ENCODE data around the gene EIF3D. TPM values are rescaled to one million over a fixed set of nuclear protein-coding genes. Genes with fewer than 3 reads are reported as not detected.
A peak's percentile ranks its signal among the peaks of the same experiment; 100 is the strongest.

EIF3D gene
- total and polyA plus RNA-seq, 9 of the 15 experiments (the other 6 are each of a cell fraction or from before 2014, with no cell fraction given), result 191 to 422 (median 279) TPM

DNA sequence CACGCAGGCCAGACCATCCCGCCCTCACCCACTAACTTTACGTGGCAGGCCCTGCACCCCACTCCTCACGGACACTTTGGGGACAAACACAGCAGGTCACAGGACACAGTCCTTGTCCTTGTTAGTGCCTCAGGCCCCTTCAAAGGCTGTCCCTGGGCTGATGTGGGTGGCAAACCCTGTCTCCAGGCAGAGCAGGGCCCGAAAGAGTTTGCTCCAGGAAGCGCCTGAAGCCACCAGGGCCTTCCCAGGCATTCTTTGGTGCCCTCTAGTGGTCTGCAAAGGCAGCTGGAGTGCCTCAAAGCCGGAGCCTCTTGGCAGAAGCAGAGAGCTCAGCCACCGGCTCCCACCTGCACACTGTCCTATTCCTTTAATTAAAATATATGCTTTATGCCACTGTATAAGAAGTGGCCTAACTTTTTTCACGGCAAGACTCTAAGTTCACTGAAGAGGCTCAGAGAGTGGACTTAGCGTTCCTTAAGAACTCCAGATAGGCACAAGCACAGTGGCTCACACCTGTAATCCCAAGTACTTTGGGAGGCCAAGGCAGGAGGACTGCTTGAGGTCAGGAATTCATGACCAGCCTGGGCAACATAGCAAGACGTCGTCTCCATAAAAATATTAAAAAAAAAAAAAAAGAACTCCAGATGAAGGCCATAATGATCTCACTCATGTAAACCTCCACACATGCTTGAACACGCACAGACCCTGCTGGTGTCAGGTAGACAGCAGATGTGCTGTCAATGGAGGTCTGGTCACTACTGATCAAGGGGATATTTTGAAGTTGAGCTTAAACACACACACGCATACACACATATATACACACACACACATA, 58.6 kb downstream of the EIF3D start (continued):
- TF ChIP-seq, protein P1, sequence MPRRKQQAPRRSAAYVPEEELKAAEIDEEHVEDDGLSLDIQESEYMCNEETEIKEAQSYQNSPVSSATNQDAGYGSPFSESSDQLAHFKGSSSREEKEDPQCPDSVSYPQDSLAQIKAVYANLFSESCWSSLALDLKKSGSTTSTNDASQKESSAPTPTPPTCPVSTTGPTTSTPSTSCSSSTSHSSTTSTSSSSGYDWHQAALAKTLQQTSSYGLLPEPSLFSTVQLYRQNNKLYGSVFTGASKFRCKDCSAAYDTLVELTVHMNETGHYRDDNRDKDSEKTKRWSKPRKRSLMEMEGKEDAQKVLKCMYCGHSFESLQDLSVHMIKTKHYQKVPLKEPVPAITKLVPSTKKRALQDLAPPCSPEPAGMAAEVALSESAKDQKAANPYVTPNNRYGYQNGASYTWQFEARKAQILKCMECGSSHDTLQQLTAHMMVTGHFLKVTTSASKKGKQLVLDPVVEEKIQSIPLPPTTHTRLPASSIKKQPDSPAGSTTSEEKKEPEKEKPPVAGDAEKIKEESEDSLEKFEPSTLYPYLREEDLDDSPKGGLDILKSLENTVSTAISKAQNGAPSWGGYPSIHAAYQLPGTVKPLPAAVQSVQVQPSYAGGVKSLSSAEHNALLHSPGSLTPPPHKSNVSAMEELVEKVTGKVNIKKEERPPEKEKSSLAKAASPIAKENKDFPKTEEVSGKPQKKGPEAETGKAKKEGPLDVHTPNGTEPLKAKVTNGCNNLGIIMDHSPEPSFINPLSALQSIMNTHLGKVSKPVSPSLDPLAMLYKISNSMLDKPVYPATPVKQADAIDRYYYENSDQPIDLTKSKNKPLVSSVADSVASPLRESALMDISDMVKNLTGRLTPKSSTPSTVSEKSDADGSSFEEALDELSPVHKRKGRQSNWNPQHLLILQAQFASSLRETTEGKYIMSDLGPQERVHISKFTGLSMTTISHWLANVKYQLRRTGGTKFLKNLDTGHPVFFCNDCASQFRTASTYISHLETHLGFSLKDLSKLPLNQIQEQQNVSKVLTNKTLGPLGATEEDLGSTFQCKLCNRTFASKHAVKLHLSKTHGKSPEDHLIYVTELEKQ (CRISPR knock-in tag; IDR thresholded peaks at IDR 0.05), result no peak
- TF ChIP-seq PHB2 (IDR thresholded peaks at IDR 0.05; ENCODE audit: low read depth) (no peak), ZNF79 (CRISPR knock-in tag; IDR thresholded peaks at IDR 0.05; ENCODE audit: low read depth) (no peak), ZNF589 (CRISPR knock-in tag; IDR thresholded peaks at IDR 0.05; ENCODE audit: low read depth) (no peak), RB1 (IDR thresholded peaks at IDR 0.05; ENCODE audit: low read depth) (peak; percentile 71), HDAC8 (tag; IDR thresholded peaks at IDR 0.05) (no peak), XRCC4 (IDR thresholded peaks at IDR 0.05; ENCODE audit: extremely low read depth, insufficient read depth, insufficient read length) (no peak), ZNF197 (CRISPR knock-in tag; IDR thresholded peaks at IDR 0.05; ENCODE audit: low read depth) (no peak), TAF15 (IDR thresholded peaks at IDR 0.05; ENCODE audit: low read depth, low read length) (no peak), CEBPB (tag; IDR thresholded peaks at IDR 0.05) (no peak), JUN (IDR thresholded peaks at IDR 0.05; ENCODE audit: borderline replicate concordance, low read depth, low read length) (no peak), JUN (CRISPR knock-in tag; IDR thresholded peaks at IDR 0.05; ENCODE audit: borderline replicate concordance) (no peak), GABPA (tag; conservative IDR thresholded peaks at IDR 0.05; ENCODE audit: low read depth) (no peak)
- TF ChIP-seq, protein P2, sequence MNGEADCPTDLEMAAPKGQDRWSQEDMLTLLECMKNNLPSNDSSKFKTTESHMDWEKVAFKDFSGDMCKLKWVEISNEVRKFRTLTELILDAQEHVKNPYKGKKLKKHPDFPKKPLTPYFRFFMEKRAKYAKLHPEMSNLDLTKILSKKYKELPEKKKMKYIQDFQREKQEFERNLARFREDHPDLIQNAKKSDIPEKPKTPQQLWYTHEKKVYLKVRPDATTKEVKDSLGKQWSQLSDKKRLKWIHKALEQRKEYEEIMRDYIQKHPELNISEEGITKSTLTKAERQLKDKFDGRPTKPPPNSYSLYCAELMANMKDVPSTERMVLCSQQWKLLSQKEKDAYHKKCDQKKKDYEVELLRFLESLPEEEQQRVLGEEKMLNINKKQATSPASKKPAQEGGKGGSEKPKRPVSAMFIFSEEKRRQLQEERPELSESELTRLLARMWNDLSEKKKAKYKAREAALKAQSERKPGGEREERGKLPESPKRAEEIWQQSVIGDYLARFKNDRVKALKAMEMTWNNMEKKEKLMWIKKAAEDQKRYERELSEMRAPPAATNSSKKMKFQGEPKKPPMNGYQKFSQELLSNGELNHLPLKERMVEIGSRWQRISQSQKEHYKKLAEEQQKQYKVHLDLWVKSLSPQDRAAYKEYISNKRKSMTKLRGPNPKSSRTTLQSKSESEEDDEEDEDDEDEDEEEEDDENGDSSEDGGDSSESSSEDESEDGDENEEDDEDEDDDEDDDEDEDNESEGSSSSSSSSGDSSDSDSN (IDR thresholded peaks at IDR 0.05; ENCODE audit: borderline replicate concordance in 1 of 2, low read depth in 2 of 2, low read length in 2 of 2), result no peak
- TF ChIP-seq, protein P3, sequence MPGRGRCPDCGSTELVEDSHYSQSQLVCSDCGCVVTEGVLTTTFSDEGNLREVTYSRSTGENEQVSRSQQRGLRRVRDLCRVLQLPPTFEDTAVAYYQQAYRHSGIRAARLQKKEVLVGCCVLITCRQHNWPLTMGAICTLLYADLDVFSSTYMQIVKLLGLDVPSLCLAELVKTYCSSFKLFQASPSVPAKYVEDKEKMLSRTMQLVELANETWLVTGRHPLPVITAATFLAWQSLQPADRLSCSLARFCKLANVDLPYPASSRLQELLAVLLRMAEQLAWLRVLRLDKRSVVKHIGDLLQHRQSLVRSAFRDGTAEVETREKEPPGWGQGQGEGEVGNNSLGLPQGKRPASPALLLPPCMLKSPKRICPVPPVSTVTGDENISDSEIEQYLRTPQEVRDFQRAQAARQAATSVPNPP (IDR thresholded peaks at IDR 0.05; ENCODE audit: borderline replicate concordance, insufficient read depth, insufficient read length), result no peak
- TF ChIP-seq, protein P4, sequence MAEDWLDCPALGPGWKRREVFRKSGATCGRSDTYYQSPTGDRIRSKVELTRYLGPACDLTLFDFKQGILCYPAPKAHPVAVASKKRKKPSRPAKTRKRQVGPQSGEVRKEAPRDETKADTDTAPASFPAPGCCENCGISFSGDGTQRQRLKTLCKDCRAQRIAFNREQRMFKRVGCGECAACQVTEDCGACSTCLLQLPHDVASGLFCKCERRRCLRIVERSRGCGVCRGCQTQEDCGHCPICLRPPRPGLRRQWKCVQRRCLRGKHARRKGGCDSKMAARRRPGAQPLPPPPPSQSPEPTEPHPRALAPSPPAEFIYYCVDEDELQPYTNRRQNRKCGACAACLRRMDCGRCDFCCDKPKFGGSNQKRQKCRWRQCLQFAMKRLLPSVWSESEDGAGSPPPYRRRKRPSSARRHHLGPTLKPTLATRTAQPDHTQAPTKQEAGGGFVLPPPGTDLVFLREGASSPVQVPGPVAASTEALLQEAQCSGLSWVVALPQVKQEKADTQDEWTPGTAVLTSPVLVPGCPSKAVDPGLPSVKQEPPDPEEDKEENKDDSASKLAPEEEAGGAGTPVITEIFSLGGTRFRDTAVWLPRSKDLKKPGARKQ (CRISPR knock-in tag; IDR thresholded peaks at IDR 0.05), result no peak

All from K562 (cell line).